NCI-H524 treated with DMSO at 0.1 percent for 48 hours (cell line): ENCODE measurements around the gene POGLUT2.

Source experiments
- DNase-seq: peaks from one replicate; lab custom pipeline; 2025; lab: John Stamatoyannopoulos, UW

Gene POGLUT2

GRCh38 chr13:102768909-102769308, 29.9 kb downstream of the POGLUT2 start:
- no peak for DNase-seq

- DNase-seq = no peak
These were observed 35.0 kb downstream of the POGLUT2 start for GRCh38 chr13:102763741-102764140.

- DNase-seq = no peak
These were observed 37.7 kb downstream of the POGLUT2 start for GRCh38 chr13:102761071-102761470.

- DNase-seq = no peak
These were observed 39.9 kb downstream of the POGLUT2 start for GRCh38 chr13:102758842-102759241.

GRCh38 chr13:102757006-102757405, 41.8 kb downstream of the POGLUT2 start:
- no peak for DNase-seq

- no peak for DNase-seq
These were observed 46.9 kb downstream of the POGLUT2 start for GRCh38 chr13:102751886-102752285.

- DNase-seq = no peak
These were observed 56.3 kb downstream of the POGLUT2 start for GRCh38 chr13:102742506-102742905.

GRCh38 chr13:102742101-102742500, 56.7 kb downstream of the POGLUT2 start:
- DNase-seq = no peak
